RPMI8226 (cell line): Measurements from ENCODE around the gene LRRN2.
"Not testable (repeated sequence)": the region's sequence is repeated elsewhere in the genome, so short reads cannot be mapped to it uniquely, and the experiment has no call there.

ENCODE experiments used
- DNase-seq: peaks from one replicate; pipeline ENCODE4 v3.0.0-alpha.2; 2015

Gene LRRN2

GRCh38 chr1:204570021-204570420 is 115.5 kb downstream of the LRRN2 start:
- not testable (repeated sequence) for DNase-seq

DNA sequence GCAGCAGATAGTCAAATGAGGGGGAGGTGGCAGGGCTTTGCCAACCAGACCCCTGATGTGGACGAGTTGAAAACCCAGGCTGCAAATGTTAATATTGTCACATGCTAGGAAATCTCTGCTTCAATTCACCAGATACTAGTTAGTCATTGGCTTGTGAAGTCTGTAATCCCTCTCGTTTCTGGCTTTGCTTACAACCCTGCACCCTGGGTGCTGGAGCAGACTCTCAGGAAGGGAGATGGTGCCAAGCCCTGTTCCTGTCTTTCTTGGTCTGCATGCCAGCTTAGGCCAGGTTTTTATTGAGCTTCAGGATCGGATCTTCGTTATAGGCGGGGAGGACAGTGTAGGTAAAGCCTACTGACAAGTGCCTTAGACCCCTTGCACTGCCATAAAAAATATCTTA is 116.1 kb downstream of the LRRN2 start:
- no peak for DNase-seq

- DNase-seq = no peak
These were observed 116.8 kb downstream of the LRRN2 start for GRCh38 chr1:204568576-204569315.
